ENCODE results near the gene TIMELESS.

DNA sequence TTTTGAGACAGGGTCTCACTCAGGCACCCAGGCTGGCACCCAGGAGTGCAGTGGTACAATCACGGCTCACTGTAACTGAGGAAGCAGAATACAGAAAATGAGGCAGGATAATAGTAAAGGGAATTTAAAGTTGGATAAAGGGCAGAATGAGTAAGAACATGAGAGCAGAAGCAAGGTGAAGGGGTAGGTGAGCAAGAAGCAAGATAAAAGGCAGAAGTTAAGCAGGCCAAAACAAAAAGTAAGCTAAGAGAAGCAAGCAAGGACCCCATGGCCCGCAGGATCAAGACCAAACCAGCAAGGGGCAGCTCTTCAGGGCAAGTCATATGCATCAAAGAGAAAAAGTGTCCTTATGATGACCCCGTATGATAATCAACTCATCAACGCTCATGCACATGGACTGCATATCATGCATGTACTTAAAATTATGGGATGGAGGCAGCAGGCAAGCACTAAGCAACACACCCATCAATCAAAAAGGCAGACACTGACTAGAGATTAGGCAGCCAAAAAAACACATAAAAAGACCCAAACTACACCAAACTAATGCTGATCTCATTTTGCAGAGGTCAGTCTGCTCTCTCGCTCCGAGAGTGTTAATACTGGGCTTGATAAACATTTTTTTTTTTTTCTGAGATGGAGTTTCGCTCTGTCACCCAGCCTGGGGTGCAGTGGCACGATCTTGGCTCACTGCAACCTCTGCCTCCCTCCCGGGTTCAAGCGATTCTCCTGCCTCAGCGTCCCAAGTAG, 11.6 kb downstream of the TIMELESS start:
- TF ChIP-seq POLR2A (IDR thresholded peaks at IDR 0.05) (no peak), POLR2AphosphoS5 (IDR thresholded peaks at IDR 0.05) (no peak), CTCF (IDR thresholded peaks at IDR 0.05) (no peak)

All from prostate gland (tissue), 2 donors.